MG63 (cell line): ENCODE results near the gene CDH4. TPM values are rescaled to one million over a fixed set of nuclear protein-coding genes. Genes with fewer than 3 reads are reported as not detected.

Experiments used
- DNase-seq: peaks from one replicate; pipeline ENCODE4 v3.0.0-alpha.2; 2020
- H3K27me3 ChIP-seq: fragments of 250-450 bp; sonication (Bioruptor Pico); 2 replicates; pipeline ENCODE4 v1.5.1; 2020; ENCODE audit warnings: mild to moderate bottlenecking, moderate library complexity
- H3K36me3 ChIP-seq: fragments of 250-450 bp; sonication (Bioruptor Pico); 2 replicates; pipeline ENCODE4 v1.5.1; 2020; ENCODE audit warnings: mild to moderate bottlenecking, moderate library complexity
- H3K4me3 ChIP-seq: fragments of 250-450 bp; sonication (Bioruptor Pico); 2 replicates; pipeline ENCODE4 v1.5.1; 2020; ENCODE audit warnings: mild to moderate bottlenecking, moderate library complexity
- H3K9me3 ChIP-seq: fragments of 250-450 bp; sonication (Bioruptor Pico); 2 replicates; pipeline ENCODE4 v1.5.1; 2020; ENCODE audit warnings: mild to moderate bottlenecking, moderate library complexity
- total RNA-seq: library from RNA; depleted of rRNA; stranded (reverse); fragments of >200 nt; shearing (Covaris generic); gene quantifications from 2 replicates; pipeline ENCODE4 v1.2.3, GENCODE V29; 2014; ENCODE audit warnings: low replicate concordance

CDH4 gene
- total RNA-seq, 1 experiment from 2014 or later: not detected

DNA sequence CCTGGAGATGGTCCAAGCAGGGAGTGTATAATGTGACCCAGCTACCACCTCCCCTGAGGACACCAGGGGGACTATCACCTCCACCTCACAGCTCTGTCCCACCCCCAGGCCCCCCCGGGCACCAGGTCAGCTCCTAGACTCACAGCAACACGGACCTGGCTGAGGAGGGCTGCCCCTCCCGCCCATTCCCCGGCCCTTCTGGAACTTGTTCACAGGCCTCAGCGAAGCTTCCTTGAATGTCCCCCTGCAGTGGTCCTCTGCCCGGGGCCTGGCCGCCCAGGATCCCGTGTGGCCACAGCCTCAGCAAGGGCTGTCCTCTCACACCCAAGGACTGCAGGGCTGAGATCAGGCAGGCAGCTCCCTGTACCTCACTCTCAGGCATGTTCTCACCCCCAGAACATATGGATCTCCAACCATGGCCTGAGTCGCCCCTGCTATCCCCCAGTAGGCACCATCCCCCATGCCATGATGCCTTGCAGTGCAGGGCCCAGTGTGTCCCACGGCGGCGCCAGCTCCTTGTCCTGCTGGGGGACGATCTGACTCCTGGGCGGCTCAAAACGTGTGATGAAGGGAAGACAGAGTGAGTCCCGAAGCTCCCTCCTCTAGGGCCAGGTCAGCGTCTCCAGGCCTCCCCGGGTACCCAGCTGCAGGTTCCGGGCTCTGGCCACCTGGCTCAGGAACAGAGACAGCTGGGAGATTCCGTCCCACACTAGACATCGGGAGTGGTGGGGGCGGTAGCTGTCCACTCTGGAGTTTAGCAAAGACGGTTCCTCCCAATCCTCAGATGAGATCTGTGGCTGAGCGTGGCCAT is 655.2 kb downstream of the CDH4 start:
- no peak for DNase-seq
- no peak overlapping the region for H3K4me3 ChIP-seq
- H3K9me3 ChIP-seq: no peaks in the 10 kb centered on the region
- peaks cover under 1% of the 10 kb centered on the region; the same call in 1 of the 2 replicates for H3K27me3 ChIP-seq
- H3K36me3 ChIP-seq: no peaks in the 10 kb centered on the region

DNA sequence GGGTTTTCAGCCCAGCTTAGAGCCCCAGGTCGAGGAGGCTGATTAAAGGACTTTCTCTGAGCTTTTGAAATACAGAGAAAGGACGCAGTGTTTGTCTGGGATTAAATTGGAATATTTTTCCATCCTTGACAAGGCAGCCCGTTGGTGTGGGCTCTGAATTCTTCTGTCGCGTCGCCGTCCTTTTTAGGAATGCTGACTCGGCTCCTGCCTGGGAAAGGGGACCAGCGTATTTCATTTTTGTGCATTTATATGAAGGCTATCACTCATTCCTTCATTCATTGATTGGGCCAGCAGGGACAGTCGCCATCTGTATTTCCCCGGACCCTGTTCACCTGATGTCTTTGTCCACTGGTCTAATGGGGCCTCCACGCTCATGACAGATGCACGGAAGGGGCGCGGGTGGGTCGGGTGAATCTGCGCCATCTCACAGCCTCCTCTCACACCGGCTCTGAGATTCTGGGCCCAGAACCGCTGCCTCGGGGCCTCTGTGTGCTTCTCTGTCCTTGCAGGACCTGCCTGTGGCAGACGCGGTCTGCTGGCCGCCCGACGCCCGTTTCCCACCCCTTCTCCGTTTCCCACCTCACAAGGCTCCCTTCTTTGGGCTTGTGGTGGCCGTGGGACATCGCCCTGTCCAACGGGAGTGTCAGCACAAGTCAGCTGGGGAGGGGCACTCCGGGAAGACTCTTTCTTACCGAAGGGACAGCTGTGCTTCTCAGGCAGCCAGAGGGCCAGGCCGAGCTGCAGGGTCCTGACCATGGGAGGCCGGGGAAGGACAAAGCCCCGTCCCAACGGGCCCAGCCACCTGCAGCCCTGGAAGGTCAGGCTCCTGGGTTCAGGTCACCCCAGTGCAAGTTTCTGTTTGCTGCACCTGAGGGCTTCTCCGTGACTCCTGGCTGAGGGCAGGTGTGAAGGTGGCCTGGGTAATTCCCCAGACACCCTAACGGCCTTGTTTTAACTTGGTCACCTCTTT is 656.3 kb downstream of the CDH4 start:
- Histone ChIP-seq H3K36me3 (no peaks in the 10 kb centered on the region), H3K9me3 (no peaks in the 10 kb centered on the region), H3K4me3 (no peak overlapping the region), H3K27me3 (no peaks in the 10 kb centered on the region; the same call in 1 of the 2 replicates)
- no peak for DNase-seq

DNA sequence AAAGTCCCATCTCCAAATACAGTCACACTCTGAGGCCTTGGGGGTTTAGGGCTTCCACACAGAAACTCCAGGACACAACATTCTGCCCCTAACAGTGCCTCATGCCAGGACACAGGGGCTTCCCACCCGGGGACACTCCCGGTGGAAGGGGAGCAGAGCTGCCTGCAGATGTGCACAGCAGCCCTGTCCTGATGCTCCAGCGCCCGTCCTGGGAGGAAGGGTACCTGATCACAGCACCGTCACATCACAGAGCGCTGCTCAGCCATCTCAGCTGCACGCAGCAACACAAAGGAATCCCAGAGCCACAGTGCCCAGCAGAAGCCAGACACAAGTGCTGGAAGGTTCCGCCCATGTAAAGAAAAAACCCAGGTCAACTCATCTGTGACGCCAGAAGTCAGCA is 657.0 kb downstream of the CDH4 start:
- H3K27me3 ChIP-seq: no peaks in the 10 kb centered on the region; the same call in 1 of the 2 replicates
- H3K36me3 ChIP-seq: no peaks in the 10 kb centered on the region
- H3K9me3 ChIP-seq: no peaks in the 10 kb centered on the region
- no peak for DNase-seq
- no peak overlapping the region for H3K4me3 ChIP-seq

DNA sequence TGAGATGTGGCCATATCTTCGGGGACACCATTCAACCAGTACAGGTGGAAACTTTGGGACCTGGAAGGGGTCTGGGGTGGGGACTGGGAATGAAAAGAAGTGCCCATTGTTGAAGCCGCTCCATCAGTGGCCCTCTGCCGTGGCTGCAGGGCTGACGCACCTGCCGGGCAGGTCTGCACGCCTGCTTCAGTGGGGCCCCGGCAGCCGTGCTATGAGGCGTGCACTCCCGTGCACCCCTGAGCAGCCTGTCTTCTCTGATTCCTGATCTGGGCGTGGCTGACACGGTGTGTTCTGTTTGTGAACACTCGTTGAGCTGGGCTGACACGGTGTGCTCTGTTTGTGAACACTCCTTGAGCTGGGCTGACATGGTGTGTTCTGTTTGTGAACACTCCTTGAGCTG is 657.8 kb downstream of the CDH4 start:
- no peaks in the 10 kb centered on the region for H3K36me3 ChIP-seq
- H3K27me3 ChIP-seq: no peaks in the 10 kb centered on the region; the same call in 1 of the 2 replicates
- no peaks in the 10 kb centered on the region for H3K9me3 ChIP-seq
- no peak overlapping the region for H3K4me3 ChIP-seq
- no peak for DNase-seq

DNA sequence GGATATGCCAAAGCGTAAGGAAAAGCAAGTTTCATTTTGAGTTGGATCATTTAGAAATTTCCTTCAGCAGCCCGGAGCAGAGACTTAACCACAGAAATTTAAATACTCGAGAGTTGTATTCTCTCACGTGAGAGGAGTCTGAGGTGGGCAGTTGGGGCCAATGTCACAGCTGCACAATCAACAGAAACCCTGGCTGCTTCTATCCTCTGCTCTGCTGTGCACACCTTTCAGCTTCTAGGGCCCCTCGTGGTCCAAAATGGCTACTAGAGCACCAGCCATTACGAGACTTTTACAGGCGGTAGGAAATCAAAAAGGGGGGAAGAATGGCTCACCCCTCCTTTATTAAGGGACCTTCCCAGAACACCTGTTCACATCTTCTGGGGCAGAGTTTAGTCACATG is 659.8 kb downstream of the CDH4 start:
- Histone ChIP-seq H3K36me3 (no peaks in the 10 kb centered on the region), H3K9me3 (no peaks in the 10 kb centered on the region), H3K27me3 (no peaks in the 10 kb centered on the region), H3K4me3 (no peak overlapping the region)
- DNase-seq: no peak

DNA sequence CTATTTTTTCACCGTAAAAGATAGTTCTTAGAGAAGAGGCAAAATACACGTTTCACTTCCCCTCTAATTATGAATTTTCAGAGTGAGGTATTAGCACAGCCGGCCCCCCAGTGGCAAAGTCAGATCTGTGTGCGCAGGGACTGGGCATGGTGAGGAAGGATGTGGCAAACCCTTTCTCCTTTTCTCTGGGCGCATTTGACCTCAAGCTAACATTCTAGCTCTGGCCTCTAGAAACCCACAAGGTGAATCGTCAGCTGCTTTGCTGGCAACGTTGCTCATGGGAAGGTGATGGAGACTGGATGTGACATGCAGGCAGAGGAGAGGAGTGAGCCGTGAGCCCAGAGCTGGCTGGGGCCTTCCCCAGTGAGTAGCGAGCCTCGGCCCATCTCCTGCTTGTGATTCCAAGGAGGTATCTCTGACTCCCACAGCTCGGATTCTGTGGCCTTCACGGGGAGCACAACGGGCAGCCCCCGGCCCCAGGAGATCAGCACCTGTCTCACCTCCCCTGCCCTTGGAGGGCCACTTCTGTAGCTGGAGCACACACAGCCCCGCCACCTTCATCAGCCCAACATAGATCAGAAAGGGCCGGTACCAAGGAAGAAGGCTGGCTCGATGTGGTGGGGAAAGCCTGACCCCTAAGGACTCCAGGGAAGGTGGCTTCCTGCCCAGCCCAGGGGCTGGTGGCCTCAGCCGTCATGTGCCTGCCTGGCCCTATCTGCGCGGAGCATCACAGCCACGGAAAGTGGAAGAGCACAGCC is 660.8 kb downstream of the CDH4 start:
- no peak for DNase-seq
- H3K36me3 ChIP-seq: no peaks in the 10 kb centered on the region
- H3K9me3 ChIP-seq: no peaks in the 10 kb centered on the region
- no peak overlapping the region for H3K4me3 ChIP-seq
- H3K27me3 ChIP-seq: no peaks in the 10 kb centered on the region; the same call in 1 of the 2 replicates

DNA sequence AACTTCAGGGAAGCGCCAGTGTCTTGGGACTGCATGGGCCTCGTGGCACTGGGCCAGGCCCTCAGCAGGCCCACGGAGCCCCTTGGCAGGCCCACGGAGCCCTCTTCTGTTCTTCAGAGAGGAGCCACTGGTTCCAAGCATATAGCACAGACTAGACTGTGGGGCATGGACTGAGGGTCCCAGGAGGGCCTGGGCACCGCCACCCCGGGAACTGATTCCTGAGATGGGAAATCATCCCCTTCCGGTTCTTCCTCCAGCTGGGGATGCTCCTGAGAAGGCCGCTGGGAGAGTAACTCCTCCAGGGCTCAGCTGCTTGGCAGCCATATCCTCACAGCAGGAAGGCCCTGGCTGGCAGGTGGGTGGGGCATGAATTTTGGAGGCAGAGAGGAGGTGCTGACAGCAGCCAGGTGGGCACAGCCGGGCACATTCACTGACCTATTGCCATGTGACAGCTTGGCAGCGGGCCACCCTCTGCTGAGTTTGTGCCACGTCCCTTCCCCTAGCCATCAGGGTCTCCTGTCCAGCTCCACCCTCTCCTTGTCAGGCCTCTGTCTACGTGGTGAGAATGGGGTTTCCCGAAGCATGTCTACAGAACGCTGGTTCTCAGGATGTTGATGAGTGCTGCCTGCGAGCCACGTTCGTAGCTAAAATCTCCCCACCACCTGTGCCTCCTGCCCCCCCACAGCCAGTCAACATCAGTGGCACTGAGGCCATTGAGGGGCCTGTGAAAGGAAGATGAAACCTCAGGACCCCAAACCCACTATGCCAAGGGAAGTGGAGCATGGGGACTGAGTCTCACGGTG is 661.6 kb downstream of the CDH4 start:
- Histone ChIP-seq H3K27me3 (no peaks in the 10 kb centered on the region; the same call in 1 of the 2 replicates), H3K4me3 (no peak overlapping the region)

DNA sequence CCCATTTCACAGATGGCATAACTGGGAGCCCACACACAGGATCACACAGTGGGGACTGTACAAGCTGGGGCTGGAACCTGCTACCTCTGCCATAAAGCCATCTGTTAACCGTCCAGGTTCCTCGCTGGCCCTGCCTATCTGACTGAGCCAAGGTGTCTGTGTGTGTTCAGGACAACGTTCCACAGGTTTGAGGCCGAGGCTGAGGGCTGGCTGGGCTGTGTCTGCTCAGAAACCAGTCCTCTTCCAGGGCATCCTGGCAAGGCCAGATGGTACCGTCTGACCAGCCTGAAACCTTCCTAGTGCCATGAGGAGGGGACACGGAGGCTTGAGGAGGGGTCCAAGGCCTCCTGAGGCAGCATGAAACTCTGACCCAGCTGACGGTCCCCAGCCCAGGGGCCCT is 663.0 kb downstream of the CDH4 start:
- no peak overlapping the region for H3K4me3 ChIP-seq
- DNase-seq: no peak
- H3K36me3 ChIP-seq: no peaks in the 10 kb centered on the region
- H3K9me3 ChIP-seq: no peaks in the 10 kb centered on the region
- no peaks in the 10 kb centered on the region; the same call in 1 of the 2 replicates for H3K27me3 ChIP-seq

More for the DNA sequence above, 661.6 kb downstream of the CDH4 start:
- Histone ChIP-seq H3K36me3 (no peaks in the 10 kb centered on the region), H3K9me3 (no peaks in the 10 kb centered on the region)
- no peak for DNase-seq

DNA sequence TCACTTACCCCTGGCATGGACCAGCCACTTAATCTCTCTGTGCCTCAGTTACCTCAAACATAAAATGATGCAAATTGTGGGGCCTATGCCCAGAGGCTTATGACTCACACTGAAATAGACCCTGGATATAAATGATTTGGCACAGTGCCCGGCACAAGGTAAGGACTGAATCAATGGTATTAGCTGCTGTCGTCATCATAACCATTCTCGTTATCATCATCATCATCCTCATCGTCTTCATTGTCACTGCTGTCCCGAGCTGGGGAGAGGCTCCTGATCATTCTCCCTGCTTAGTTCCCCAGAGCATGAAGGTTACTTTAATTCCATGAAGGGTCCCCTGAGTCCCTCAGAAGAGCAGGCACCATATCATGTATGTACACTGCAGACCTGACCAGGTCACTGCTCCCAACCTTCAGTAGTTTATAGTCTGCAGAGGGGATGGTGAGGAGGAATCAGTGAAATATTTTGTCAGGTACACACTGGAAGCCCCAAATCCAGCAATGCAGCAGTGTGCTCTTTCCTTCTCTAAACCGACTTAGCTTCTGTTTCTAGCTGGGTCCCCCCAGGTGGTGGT is 664.3 kb downstream of the CDH4 start:
- no peak for DNase-seq
- Histone ChIP-seq H3K27me3 (no peaks in the 10 kb centered on the region; the same call in 1 of the 2 replicates), H3K36me3 (no peaks in the 10 kb centered on the region)

DNA sequence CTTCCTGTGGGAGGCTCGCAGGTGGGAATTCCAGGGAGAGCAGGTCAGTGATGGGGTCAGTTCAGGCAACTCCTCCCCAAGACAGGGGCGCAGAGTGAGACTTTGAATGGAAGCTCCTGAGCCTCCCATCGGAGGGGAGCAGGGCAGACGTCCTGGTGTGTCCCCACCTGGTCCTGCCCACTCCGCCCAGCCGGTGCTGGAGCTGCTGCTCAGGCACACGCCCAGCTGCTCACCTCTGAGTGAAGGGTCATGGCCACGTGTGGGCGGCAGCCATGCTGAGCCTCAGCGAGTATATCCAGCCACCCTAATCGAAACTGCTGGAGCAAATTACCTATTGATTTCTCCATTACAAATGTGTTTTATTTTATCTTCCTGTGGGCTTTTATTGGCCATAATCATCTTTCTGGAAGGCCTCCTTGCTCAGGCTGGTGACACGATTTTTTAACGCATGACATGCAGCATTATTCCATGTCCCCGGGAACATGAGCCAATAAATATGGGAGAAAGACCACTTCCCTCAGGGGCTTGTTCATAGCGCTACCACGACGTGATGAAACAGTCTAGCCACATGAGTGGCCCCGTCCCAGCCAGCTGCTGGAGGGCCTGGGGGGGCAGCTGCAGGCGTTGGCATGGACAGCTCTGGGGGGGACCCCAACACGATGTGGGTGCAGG is 665.5 kb downstream of the CDH4 start:
- no peaks in the 10 kb centered on the region for H3K36me3 ChIP-seq
- H3K4me3 ChIP-seq: no peak overlapping the region
- H3K9me3 ChIP-seq: no peaks in the 10 kb centered on the region
- H3K27me3 ChIP-seq: no peaks in the 10 kb centered on the region; the same call in 1 of the 2 replicates
- DNase-seq: no peak

More for the DNA sequence above, 664.3 kb downstream of the CDH4 start:
- Histone ChIP-seq H3K9me3 (no peaks in the 10 kb centered on the region), H3K4me3 (no peak overlapping the region)

DNA sequence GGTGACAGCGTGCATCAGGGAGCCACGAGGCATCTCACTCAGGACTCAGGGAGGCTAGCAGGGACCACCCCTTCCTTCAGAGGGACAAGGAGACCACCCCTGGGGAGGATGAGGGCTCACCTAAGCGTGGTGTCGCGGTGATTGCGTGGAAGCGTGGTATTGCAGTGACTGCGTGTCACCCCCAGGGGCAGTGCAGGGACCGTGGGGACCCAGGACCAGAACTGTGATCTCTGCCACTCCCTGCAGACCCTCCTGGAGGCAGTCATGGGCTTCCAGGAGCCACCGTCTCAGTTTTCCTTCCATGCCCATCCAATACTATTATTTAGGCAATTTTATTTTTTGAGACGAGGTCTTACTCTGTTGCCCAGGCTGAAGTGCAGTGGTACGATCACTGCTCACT is 666.5 kb downstream of the CDH4 start:
- Histone ChIP-seq H3K4me3 (no peak overlapping the region), H3K36me3 (no peaks in the 10 kb centered on the region), H3K27me3 (no peaks in the 10 kb centered on the region; the same call in 1 of the 2 replicates), H3K9me3 (no peaks in the 10 kb centered on the region)
- no peak for DNase-seq

DNA sequence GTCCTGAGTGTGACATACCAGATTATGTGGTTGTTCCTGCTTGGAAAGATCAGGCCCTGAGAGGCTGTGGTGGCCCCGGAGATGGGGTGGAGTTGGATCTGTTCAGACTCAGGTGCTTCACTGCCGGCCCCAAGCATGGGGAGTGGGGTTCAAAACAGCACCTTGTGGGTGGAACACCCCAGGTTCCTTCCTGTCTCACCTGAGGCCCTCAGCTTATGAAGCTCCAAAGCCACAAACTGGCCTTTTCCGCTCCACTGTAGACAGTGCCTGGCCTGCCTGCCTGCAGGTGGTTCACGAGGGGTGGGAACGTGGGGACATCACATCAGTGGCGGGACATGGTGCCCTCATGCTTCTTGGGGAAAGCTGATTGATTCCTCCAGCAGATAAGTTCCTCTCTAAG is 667.2 kb downstream of the CDH4 start:
- no peak overlapping the region for H3K4me3 ChIP-seq
- DNase-seq: no peak

DNA sequence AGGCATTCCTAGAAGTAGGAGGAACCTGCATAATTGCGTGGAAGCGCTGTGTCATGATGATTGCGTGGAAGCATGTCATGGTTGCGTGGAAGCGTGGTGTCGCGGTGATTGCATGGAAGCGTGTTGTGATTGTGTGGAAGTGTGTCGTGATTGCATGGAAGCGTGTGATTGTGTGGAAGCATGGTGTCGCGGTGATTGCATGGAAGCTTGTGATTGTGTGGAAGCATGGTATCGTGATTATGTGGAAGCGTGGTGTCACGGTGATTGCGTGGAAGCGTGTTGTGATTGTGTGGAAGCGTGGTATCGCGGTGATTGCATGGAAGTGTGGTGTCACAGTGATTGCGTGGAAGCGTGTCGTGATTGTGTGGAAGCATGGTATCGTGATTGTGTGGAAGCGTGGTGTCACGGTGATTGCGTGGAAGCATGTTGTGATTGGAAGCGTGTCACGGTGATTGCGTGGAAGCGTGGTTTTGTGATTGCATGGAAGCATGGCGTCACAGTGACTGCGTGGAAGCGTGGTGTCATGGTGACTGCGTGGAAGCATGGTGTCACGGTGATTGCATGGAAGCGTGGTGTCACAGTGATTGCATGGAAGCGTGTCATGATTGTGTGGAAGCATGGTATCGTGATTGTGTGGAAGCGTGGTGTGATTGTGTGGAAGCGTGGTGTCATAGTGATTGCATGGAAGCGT is 667.8 kb downstream of the CDH4 start:
- no peaks in the 10 kb centered on the region; the same call in 1 of the 2 replicates for H3K27me3 ChIP-seq
- no peaks in the 10 kb centered on the region for H3K36me3 ChIP-seq
- H3K4me3 ChIP-seq: no peak overlapping the region
- DNase-seq: no peak
- no peaks in the 10 kb centered on the region for H3K9me3 ChIP-seq

More for the DNA sequence above, 667.2 kb downstream of the CDH4 start:
- Histone ChIP-seq H3K9me3 (no peaks in the 10 kb centered on the region), H3K27me3 (no peaks in the 10 kb centered on the region; the same call in 1 of the 2 replicates), H3K36me3 (no peaks in the 10 kb centered on the region)

DNA sequence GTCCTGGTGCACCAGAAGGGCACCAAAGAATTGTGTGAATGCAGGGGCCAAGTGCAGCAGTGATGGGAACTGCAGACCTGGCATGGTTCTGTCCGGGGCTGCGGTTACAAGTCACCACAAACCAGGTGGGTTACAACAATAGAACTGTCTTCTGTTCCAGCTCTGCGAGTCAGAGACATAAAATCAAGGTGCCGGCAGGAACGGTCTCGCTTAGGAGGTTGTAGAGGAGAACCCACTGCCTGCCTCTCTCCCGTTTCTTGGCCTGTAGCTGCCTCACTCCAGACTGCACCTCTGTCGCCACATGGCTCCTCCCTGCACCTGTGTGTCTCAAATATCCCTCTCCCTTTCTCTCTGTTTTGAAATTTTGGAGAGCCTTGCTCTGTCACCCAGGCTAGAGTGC is 670.4 kb downstream of the CDH4 start:
- H3K36me3 ChIP-seq: no peaks in the 10 kb centered on the region
- no peaks in the 10 kb centered on the region for H3K9me3 ChIP-seq
- H3K27me3 ChIP-seq: no peaks in the 10 kb centered on the region; the same call in 1 of the 2 replicates
- no peak overlapping the region for H3K4me3 ChIP-seq
- no peak for DNase-seq
